Measurements from ENCODE around the gene YIPF5.
A peak's percentile ranks its signal among the peaks of the same experiment; 100 is the strongest.

Gene YIPF5

DNA sequence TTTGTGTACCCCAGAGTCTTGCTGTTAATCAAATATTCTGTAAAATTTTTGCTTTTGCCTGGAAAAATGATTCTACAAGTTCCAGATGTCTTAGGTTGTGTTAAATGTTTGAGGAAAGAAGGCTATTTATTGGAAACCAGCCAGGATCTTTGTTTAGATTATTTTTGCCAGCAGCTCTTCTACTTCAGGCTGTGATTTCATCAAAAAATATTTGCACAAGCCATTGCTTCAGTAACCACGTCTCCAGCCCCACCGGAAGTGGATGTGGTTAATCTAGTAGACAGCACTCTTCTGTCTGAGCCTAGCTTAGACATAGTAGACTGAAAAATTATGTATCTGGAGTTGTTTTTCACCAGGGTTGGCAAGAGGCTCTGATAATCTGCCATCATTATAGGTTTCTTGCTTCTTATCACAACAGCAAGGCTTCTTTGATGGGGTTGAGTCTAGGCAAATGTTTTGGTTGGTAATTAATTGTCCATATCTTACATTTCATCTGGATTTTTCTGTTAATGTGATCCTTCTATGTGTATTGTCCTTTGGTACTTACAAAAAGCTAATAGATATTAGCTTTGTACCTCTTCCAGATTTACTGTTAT is 17.3 kb upstream of the YIPF5 start:
- Histone ChIP-seq H3F3A (ENCODE audit: insufficient read depth, low read length) (peaks cover 21% of the 10 kb centered on the region), H3K4me2 (ENCODE audit: low read depth, low read length) (peak overlapping the region; percentile 36), H3K36me3 (replicated peaks; ENCODE audit: insufficient read depth, low read length) (no peaks in the 10 kb centered on the region), H3K27ac (ENCODE audit: low read length) (peak overlapping the region; percentile 54; the same call in 1 of the 2 replicates), H3K9ac (ENCODE audit: low read length) (no peak overlapping the region; the same call in 1 of the 2 replicates), H3K4me1 (ENCODE audit: low read length) (peaks cover 45% of the 10 kb centered on the region), H3K27me3 (replicated peaks; ENCODE audit: insufficient read depth, low read length) (no peaks in the 10 kb centered on the region), H2AFZ (ENCODE audit: low read length) (peak overlapping the region; percentile 31; the same call in 1 of the 2 replicates), H3K79me2 (ENCODE audit: low read length) (no peaks in the 10 kb centered on the region), H3K4me3 (ENCODE audit: low read length) (no peak overlapping the region), H4K20me1 (ENCODE audit: insufficient read depth, low read length) (no peaks in the 10 kb centered on the region), H3K9me2 (replicated peaks; ENCODE audit: insufficient read depth, low read length) (no peaks in the 10 kb centered on the region), H3K9me3 (replicated peaks; ENCODE audit: insufficient read depth, low read length) (no peaks in the 10 kb centered on the region)
- peak; percentile 92 for DNase-seq
- TF ChIP-seq EZH2phosphoT487 (IDR thresholded peaks at IDR 0.05; ENCODE audit: low read length): no peak
- TF ChIP-seq EZH2 (optimal IDR thresholded peaks at IDR 0.05; ENCODE audit: low read depth, low read length): no peak
- TF ChIP-seq, protein P1, sequence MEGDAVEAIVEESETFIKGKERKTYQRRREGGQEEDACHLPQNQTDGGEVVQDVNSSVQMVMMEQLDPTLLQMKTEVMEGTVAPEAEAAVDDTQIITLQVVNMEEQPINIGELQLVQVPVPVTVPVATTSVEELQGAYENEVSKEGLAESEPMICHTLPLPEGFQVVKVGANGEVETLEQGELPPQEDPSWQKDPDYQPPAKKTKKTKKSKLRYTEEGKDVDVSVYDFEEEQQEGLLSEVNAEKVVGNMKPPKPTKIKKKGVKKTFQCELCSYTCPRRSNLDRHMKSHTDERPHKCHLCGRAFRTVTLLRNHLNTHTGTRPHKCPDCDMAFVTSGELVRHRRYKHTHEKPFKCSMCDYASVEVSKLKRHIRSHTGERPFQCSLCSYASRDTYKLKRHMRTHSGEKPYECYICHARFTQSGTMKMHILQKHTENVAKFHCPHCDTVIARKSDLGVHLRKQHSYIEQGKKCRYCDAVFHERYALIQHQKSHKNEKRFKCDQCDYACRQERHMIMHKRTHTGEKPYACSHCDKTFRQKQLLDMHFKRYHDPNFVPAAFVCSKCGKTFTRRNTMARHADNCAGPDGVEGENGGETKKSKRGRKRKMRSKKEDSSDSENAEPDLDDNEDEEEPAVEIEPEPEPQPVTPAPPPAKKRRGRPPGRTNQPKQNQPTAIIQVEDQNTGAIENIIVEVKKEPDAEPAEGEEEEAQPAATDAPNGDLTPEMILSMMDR (IDR thresholded peaks at IDR 0.05; ENCODE audit: low read length): no peak

DNA sequence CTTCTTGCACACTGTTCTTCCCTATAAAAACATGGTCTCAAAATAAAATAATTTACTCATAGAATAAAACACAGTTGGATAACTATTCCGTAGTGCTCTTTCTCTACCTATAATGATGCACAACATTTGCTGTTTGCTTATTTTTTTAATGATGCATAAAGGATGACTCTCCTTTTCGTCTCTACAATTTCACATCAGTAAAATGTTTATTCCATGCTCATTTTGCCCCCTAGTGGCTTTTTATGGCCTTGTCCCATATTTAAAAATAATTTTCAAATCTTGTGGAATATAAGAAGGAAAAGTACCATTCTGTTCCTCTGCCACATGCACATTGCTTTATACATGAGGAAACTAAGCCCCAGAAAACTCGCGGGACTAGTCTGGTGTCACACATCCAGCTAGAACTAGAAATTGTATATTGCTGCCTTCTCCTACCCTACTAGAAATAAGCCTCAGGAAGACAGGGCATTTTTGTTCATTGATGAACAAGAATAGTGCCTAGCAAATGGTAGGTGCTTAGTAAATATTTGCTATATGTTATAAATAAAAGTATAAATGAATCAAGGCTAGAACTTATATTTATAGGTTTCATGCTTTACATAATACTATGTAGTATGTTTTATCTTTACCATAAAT is 12.9 kb upstream of the YIPF5 start:
- Histone ChIP-seq H2AFZ (ENCODE audit: low read length) (no peak overlapping the region), H3K27ac (ENCODE audit: low read length) (no peak overlapping the region), H3K79me2 (ENCODE audit: low read length) (no peaks in the 10 kb centered on the region), H3K9me3 (replicated peaks; ENCODE audit: insufficient read depth, low read length) (no peaks in the 10 kb centered on the region), H3K9me2 (replicated peaks; ENCODE audit: insufficient read depth, low read length) (no peaks in the 10 kb centered on the region), H3K9ac (ENCODE audit: low read length) (no peak overlapping the region), H3F3A (ENCODE audit: insufficient read depth, low read length) (peaks cover 10% of the 10 kb centered on the region; the same call in 1 of the 2 replicates), H3K4me1 (ENCODE audit: low read length) (peaks cover 15% of the 10 kb centered on the region), H4K20me1 (ENCODE audit: insufficient read depth, low read length) (no peaks in the 10 kb centered on the region), H3K36me3 (replicated peaks; ENCODE audit: insufficient read depth, low read length) (no peaks in the 10 kb centered on the region), H3K27me3 (replicated peaks; ENCODE audit: insufficient read depth, low read length) (no peaks in the 10 kb centered on the region), H3K4me2 (ENCODE audit: low read depth, low read length) (no peak overlapping the region), H3K4me3 (ENCODE audit: low read length) (no peak overlapping the region)
- DNase-seq: peak; percentile 49
- no peak for TF ChIP-seq EZH2phosphoT487 (IDR thresholded peaks at IDR 0.05; ENCODE audit: low read length)
- TF ChIP-seq, protein P1 (IDR thresholded peaks at IDR 0.05; ENCODE audit: low read length): peak; percentile 65
- no peak for TF ChIP-seq EZH2 (optimal IDR thresholded peaks at IDR 0.05; ENCODE audit: low read depth, low read length)

DNA sequence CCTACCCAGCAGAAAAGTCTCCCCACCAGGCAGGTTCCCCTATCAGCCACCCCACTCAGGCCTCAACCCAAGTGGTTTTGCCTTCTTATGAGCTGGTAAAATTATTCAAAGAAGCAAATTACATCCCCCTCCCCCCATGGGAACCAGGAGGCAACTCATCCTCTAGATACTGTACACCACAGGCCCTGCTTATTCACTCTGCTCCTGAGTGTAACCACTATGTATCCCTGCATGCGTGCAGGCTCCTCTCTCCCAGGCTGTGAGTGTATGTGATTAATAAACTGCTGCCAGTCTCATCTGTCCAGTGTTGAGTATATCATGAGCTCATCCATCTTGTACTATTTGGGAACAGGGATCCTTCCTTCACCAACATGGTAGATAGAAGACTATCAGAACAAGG is 8.8 kb upstream of the YIPF5 start:
- Histone ChIP-seq H3K9me2 (replicated peaks; ENCODE audit: insufficient read depth, low read length) (no peaks in the 10 kb centered on the region), H3K27me3 (replicated peaks; ENCODE audit: insufficient read depth, low read length) (no peaks in the 10 kb centered on the region), H3K36me3 (replicated peaks; ENCODE audit: insufficient read depth, low read length) (no peaks in the 10 kb centered on the region), H3K9ac (ENCODE audit: low read length) (no peak overlapping the region), H3F3A (ENCODE audit: insufficient read depth, low read length) (no peaks in the 10 kb centered on the region), H3K4me2 (ENCODE audit: low read depth, low read length) (no peak overlapping the region), H3K27ac (ENCODE audit: low read length) (no peak overlapping the region), H2AFZ (ENCODE audit: low read length) (no peak overlapping the region), H3K9me3 (replicated peaks; ENCODE audit: insufficient read depth, low read length) (no peaks in the 10 kb centered on the region), H3K79me2 (ENCODE audit: low read length) (no peaks in the 10 kb centered on the region), H3K4me3 (ENCODE audit: low read length) (no peak overlapping the region), H4K20me1 (ENCODE audit: insufficient read depth, low read length) (no peaks in the 10 kb centered on the region), H3K4me1 (ENCODE audit: low read length) (no peaks in the 10 kb centered on the region)
- DNase-seq: no peak
- TF ChIP-seq EZH2phosphoT487 (IDR thresholded peaks at IDR 0.05; ENCODE audit: low read length) (no peak), EZH2 (optimal IDR thresholded peaks at IDR 0.05; ENCODE audit: low read depth, low read length) (no peak)
- TF ChIP-seq, protein P1 (IDR thresholded peaks at IDR 0.05; ENCODE audit: low read length): no peak
